Measurements from ENCODE around the gene GSAP. TPM values are rescaled to one million over a fixed set of nuclear protein-coding genes. Genes with fewer than 3 reads are reported as not detected.

GSAP gene
- polyA plus RNA-seq, 1 experiment: 3.7 TPM

- TF ChIP-seq CTCF (IDR thresholded peaks at IDR 0.05; ENCODE audit: insufficient read depth, low read depth, low read length): no peak
- no peak for DNase-seq (ENCODE audit: low read depth)
- Histone ChIP-seq H3K36me3 (ENCODE audit: control insufficient read depth, insufficient read depth, low read length) (no peaks in the 10 kb centered on the region), H3K4me3 (ENCODE audit: low read depth, low read length) (no peak overlapping the region), H3K27me3 (ENCODE audit: control insufficient read depth, insufficient read depth, low read length) (no peaks in the 10 kb centered on the region)
- ChIA-PET POLR2A (no interaction called here), CTCF (no interaction called here)
These were observed 14.8 kb upstream of the GSAP start for GRCh38 chr7:77430927-77431326.

- H3K4me3 ChIP-seq (ENCODE audit: low read depth, low read length): no peak overlapping the region
- H3K36me3 ChIP-seq (ENCODE audit: control insufficient read depth, insufficient read depth, low read length): no peaks in the 10 kb centered on the region
- H3K27me3 ChIP-seq (ENCODE audit: control insufficient read depth, insufficient read depth, low read length): no peaks in the 10 kb centered on the region
- CTCF ChIA-PET: no interaction called here
- POLR2A ChIA-PET: no interaction called here
- TF ChIP-seq CTCF (IDR thresholded peaks at IDR 0.05; ENCODE audit: insufficient read depth, low read depth, low read length): no peak
- DNase-seq (ENCODE audit: low read depth): no peak
These were observed 12.7 kb upstream of the GSAP start for GRCh38 chr7:77428777-77429231.

GRCh38 chr7:77427996-77428603 is 12.0 kb upstream of the GSAP start:
- no peaks in the 10 kb centered on the region for H3K36me3 ChIP-seq (ENCODE audit: control insufficient read depth, insufficient read depth, low read length)
- no peak for TF ChIP-seq CTCF (IDR thresholded peaks at IDR 0.05; ENCODE audit: insufficient read depth, low read depth, low read length)
- DNase-seq (ENCODE audit: low read depth): peak; percentile 46
- POLR2A ChIA-PET: no interaction called here
- CTCF ChIA-PET: interaction anchor here (0.6 kb wide), 1 partner anchor 1472 kb away, joined by 3 read pairs; no protein-coding TSS in a partner anchor
- H3K27me3 ChIP-seq (ENCODE audit: control insufficient read depth, insufficient read depth, low read length): no peaks in the 10 kb centered on the region
- no peak overlapping the region for H3K4me3 ChIP-seq (ENCODE audit: low read depth, low read length)

- POLR2A ChIA-PET: no interaction called here
- DNase-seq (ENCODE audit: low read depth): peak; percentile 14
These were observed 10.4 kb upstream of the GSAP start for GRCh38 chr7:77426521-77427051.

GRCh38 chr7:77426052-77426404 is 9.9 kb upstream of the GSAP start:
- ChIA-PET POLR2A (interaction anchor here (0.7 kb wide), 2 partner anchors 13 to 17 kb away, joined by 6 to 10 read pairs; no protein-coding TSS in a partner anchor), CTCF (interaction anchor here (1.0 kb wide), 1 partner anchor 31 kb away, joined by 3 read pairs; no protein-coding TSS in a partner anchor)
- no peak for DNase-seq (ENCODE audit: low read depth)
- H3K27me3 ChIP-seq (ENCODE audit: control insufficient read depth, insufficient read depth, low read length): no peaks in the 10 kb centered on the region
- H3K4me3 ChIP-seq (ENCODE audit: low read depth, low read length): no peak overlapping the region
- no peaks in the 10 kb centered on the region for H3K36me3 ChIP-seq (ENCODE audit: control insufficient read depth, insufficient read depth, low read length)
- no peak for TF ChIP-seq CTCF (IDR thresholded peaks at IDR 0.05; ENCODE audit: insufficient read depth, low read depth, low read length)

More at GRCh38 chr7:77426521-77427051, 10.4 kb upstream of the GSAP start:
- H3K36me3 ChIP-seq (ENCODE audit: control insufficient read depth, insufficient read depth, low read length): no peaks in the 10 kb centered on the region
- no peaks in the 10 kb centered on the region for H3K27me3 ChIP-seq (ENCODE audit: control insufficient read depth, insufficient read depth, low read length)
- CTCF ChIA-PET: no interaction called here
- no peak overlapping the region for H3K4me3 ChIP-seq (ENCODE audit: low read depth, low read length)
- no peak for TF ChIP-seq CTCF (IDR thresholded peaks at IDR 0.05; ENCODE audit: insufficient read depth, low read depth, low read length)

All from BJ (cell line).